ENCODE results near the gene FBXO24. TPM values are rescaled to one million over a fixed set of nuclear protein-coding genes. Genes with fewer than 3 reads are reported as not detected.
A peak's percentile ranks its signal among the peaks of the same experiment; 100 is the strongest.

Gene FBXO24
- polyA plus RNA-seq, 1 experiment: 0.40 TPM

DNA sequence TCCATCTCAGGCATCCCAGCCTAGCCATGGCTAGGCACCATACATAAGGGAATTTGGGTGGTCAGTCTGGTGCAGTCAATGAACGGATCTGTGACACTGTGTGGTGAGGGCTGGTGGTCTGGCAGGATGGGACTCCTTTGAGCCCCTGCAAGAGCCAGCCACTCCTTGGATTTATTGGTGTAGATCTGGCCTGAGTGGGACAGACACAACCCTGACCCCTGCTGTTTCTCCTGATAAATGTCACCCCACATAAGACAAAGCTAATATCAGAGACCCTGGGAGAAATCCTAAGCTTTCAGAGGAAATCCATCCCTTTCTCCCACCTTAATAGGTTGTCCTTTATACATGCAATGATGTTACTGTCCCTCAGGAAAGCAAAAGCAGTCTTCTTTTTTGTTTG lies 2.3 kb downstream of the FBXO24 start:
- TF ChIP-seq, protein P1, sequence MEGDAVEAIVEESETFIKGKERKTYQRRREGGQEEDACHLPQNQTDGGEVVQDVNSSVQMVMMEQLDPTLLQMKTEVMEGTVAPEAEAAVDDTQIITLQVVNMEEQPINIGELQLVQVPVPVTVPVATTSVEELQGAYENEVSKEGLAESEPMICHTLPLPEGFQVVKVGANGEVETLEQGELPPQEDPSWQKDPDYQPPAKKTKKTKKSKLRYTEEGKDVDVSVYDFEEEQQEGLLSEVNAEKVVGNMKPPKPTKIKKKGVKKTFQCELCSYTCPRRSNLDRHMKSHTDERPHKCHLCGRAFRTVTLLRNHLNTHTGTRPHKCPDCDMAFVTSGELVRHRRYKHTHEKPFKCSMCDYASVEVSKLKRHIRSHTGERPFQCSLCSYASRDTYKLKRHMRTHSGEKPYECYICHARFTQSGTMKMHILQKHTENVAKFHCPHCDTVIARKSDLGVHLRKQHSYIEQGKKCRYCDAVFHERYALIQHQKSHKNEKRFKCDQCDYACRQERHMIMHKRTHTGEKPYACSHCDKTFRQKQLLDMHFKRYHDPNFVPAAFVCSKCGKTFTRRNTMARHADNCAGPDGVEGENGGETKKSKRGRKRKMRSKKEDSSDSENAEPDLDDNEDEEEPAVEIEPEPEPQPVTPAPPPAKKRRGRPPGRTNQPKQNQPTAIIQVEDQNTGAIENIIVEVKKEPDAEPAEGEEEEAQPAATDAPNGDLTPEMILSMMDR (IDR thresholded peaks at IDR 0.05; ENCODE audit: insufficient read depth, low read depth, low read length): peak; percentile 42; the same call in 1 of the 2 replicates
- no peak overlapping the region for H3K4me3 ChIP-seq (ENCODE audit: low read depth, low read length)
- no peak for DNase-seq (ENCODE audit: low read depth)
- no peaks in the 10 kb centered on the region for H3K27me3 ChIP-seq (ENCODE audit: control insufficient read depth, insufficient read depth, low read length)
- no peaks in the 10 kb centered on the region for H3K36me3 ChIP-seq (ENCODE audit: control insufficient read depth, insufficient read depth, low read length)
- POLR2A ChIA-PET: no interaction called here
- CTCF ChIA-PET: interaction anchor here (0.8 to 1.9 kb wide), 10 partner anchors 11 to 119 kb away, joined by 3 to 8 read pairs (median 3); partner anchors contain the start of genes MOSPD3 and POP7

DNA sequence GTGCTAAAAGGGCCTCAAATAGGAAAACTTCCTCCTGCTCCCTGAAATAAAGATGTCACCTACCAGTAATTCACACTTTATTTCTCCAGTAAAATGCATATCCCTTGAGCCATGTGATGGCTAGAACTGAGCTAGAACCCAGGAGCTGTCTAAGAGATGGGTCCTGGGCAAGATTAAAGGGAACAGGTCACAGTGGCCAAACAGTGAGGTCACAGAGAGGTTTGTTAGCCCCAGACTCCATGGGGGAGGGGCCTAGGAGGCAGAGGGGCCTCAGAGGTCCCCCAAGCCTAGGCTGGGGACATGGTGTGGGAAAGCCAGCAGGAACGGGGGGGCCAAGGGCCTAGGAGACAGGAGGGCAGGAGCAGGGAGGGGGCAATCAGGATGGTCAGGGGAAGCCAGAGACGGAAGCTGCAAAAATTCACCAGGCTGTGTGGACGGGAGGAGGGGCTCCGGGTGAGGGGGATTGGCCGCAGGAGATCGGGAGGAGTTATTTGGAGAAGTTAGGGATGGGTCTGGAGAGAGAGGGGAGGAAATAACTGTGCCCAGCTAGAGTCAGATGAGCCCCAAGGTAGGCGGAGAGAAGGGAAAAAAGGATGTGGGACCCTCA lies 3.3 kb downstream of the FBXO24 start:
- TF ChIP-seq, protein P1 (IDR thresholded peaks at IDR 0.05; ENCODE audit: insufficient read depth, low read depth, low read length): no peak
- Histone ChIP-seq H3K27me3 (ENCODE audit: control insufficient read depth, insufficient read depth, low read length) (no peaks in the 10 kb centered on the region), H3K36me3 (ENCODE audit: control insufficient read depth, insufficient read depth, low read length) (no peaks in the 10 kb centered on the region), H3K4me3 (ENCODE audit: low read depth, low read length) (no peak overlapping the region)
- ChIA-PET CTCF (interaction anchor here (0.7 to 1.9 kb wide), 9 partner anchors 10 to 120 kb away, joined by 3 to 8 read pairs (median 3); partner anchors contain the start of gene POP7), POLR2A (interaction anchor here (0.5 kb wide), 1 partner anchor 13 kb away, joined by 3 read pairs; the partner anchor contains the start of gene PCOLCE)
- no peak for DNase-seq (ENCODE audit: low read depth)

DNA sequence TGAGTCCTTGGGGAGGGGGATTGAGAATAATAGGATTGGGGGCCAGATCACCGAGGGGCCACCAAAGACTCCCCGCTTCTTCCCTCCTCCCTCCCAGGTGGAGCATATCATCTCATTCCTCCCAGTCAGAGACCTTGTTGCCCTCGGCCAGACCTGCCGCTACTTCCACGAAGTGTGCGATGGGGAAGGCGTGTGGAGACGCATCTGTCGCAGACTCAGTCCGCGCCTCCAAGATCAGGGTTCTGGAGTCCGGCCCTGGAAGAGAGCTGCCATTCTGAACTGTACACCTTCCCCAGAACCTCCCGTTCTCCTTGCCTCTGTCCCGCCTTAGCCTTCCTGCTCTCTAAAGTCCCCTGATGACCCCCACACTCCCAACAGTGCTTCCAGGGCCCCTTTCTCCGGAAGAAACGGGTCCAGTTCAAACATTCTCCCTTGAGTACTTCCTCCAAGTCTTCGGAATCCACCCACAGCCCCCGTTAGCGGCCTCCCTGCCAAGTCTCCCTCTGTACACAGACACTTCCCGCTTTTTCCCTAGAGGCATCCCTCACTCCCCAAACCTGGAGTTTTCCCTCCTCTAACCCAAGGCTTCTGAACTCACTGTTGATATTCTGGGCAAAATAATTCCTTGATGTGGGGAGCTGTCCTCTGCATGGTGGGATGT lies 4.1 kb downstream of the FBXO24 start:
- Histone ChIP-seq H3K36me3 (ENCODE audit: control insufficient read depth, insufficient read depth, low read length) (no peaks in the 10 kb centered on the region), H3K27me3 (ENCODE audit: control insufficient read depth, insufficient read depth, low read length) (no peaks in the 10 kb centered on the region), H3K4me3 (ENCODE audit: low read depth, low read length) (no peak overlapping the region)
- TF ChIP-seq, protein P1 (IDR thresholded peaks at IDR 0.05; ENCODE audit: insufficient read depth, low read depth, low read length): no peak
- DNase-seq (ENCODE audit: low read depth): no peak
- ChIA-PET CTCF (interaction anchor here (1.1 to 1.9 kb wide), 4 partner anchors 9 to 31 kb away, joined by 3 to 8 read pairs (median 6); no protein-coding TSS in a partner anchor), POLR2A (no interaction called here)

DNA sequence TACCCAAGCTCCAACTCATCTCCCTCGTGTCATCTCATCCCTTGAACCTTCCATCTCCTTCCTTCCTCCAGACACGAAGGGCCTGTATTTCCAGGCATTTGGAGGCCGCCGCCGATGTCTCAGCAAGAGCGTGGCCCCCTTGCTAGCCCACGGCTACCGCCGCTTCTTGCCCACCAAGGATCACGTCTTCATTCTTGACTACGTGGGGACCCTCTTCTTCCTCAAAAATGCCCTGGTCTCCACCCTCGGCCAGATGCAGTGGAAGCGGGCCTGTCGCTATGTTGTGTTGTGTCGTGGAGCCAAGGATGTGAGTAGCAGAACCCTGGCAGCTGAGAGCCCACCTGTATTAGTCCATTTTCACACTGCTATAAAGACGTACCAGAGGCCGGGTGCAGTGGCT lies 5.5 kb downstream of the FBXO24 start:
- ChIA-PET POLR2A (interaction anchor here (0.6 kb wide), 1 partner anchor 257 kb away, joined by 5 read pairs; no protein-coding TSS in a partner anchor), CTCF (interaction anchor here (1.1 to 2.3 kb wide), 4 partner anchors 17 to 101 kb away, joined by 3 to 6 read pairs (median 4); no protein-coding TSS in a partner anchor)
- Histone ChIP-seq H3K27me3 (ENCODE audit: control insufficient read depth, insufficient read depth, low read length) (no peaks in the 10 kb centered on the region), H3K4me3 (ENCODE audit: low read depth, low read length) (no peak overlapping the region), H3K36me3 (ENCODE audit: control insufficient read depth, insufficient read depth, low read length) (no peaks in the 10 kb centered on the region)
- TF ChIP-seq, protein P1 (IDR thresholded peaks at IDR 0.05; ENCODE audit: insufficient read depth, low read depth, low read length): no peak
- DNase-seq (ENCODE audit: low read depth): no peak

DNA sequence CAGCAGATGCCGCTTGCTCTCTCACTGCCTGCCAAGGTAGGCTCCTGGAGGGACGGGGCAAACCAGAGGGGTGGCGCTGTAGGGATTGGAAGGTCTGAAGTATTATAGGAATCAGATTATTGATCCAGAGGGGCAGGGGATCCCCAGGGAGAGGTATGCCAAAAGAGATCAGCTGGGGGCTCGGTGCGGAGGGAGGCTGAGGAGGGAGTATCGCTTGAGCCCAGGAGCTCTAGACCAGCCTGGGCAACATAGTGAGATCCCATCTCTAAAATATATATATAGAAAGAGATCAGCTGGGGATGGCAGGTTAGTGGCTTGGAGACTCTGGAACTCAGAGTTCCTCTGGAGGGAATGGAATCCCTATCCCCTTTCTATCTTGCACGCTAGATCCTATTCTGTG lies 9.1 kb downstream of the FBXO24 start:
- H3K4me3 ChIP-seq (ENCODE audit: low read depth, low read length): no peak overlapping the region
- no peak for DNase-seq (ENCODE audit: low read depth)
- TF ChIP-seq, protein P1 (IDR thresholded peaks at IDR 0.05; ENCODE audit: insufficient read depth, low read depth, low read length): no peak
- POLR2A ChIA-PET: no interaction called here
- CTCF ChIA-PET: interaction anchor here (0.6 to 1.6 kb wide), 3 partner anchors 8 to 144 kb away, joined by 3 to 4 read pairs (median 3); partner anchors contain the start of gene FBXO24
- no peaks in the 10 kb centered on the region for H3K27me3 ChIP-seq (ENCODE audit: control insufficient read depth, insufficient read depth, low read length)
- no peaks in the 10 kb centered on the region for H3K36me3 ChIP-seq (ENCODE audit: control insufficient read depth, insufficient read depth, low read length)

All from BJ (cell line).